Suprapubic skin (tissue), 3 donors: ENCODE results near the gene COX4I1.

Experiments used
- CTCF ChIP-seq, 2 donors: fragments of 200-600 bp in 1 of 2; fragments of 450-650 bp in 1 of 2; sonication (generic) in 1 of 2; IDR thresholded peaks; one replicate each; pipeline ENCODE4 v1.5.1; 2016 to 2019; ENCODE audit warnings: antibody characterized with exemption in 2 of 2, mild to moderate bottlenecking in 1 of 2, moderate library complexity in 1 of 2
- POLR2A ChIP-seq, 2 donors: fragments of 450-650 bp; IDR thresholded peaks; one replicate each; pipeline ENCODE4 v1.6.1; 2017; ENCODE audit warnings: antibody characterized with exemption in 2 of 2, mild to moderate bottlenecking in 2 of 2, moderate library complexity in 2 of 2

GRCh38 chr16:85840395-85840794 is 40.9 kb downstream of the COX4I1 start:
- TF ChIP-seq CTCF (IDR thresholded peaks at IDR 0.05) (no peak), POLR2A (IDR thresholded peaks at IDR 0.05) (no peak)
